Skin epidermis (tissue), 12 donors: ENCODE data around the gene GNG4.
A peak's percentile ranks its signal among the peaks of the same experiment; 100 is the strongest.

Experiments used
- H3K27ac ChIP-seq, 21 experiments: fragments of 200-600 bp; sonication (generic) in 11 of 21; one replicate each; pipeline ENCODE4 v1.5.0; 2020; ENCODE audit warnings: mild to moderate bottlenecking in 3 of 21, inconsistent platforms in 2 of 21, moderate library complexity in 2 of 21
- H3K4me3 ChIP-seq, 7 experiments: fragments of 200-600 bp; sonication (generic) in 2 of 7; one replicate each; pipeline ENCODE4 v1.5.0; 2020; ENCODE audit warnings: inconsistent platforms in 2 of 7, mild to moderate bottlenecking in 2 of 7, moderate library complexity in 1 of 7

Gene GNG4

DNA sequence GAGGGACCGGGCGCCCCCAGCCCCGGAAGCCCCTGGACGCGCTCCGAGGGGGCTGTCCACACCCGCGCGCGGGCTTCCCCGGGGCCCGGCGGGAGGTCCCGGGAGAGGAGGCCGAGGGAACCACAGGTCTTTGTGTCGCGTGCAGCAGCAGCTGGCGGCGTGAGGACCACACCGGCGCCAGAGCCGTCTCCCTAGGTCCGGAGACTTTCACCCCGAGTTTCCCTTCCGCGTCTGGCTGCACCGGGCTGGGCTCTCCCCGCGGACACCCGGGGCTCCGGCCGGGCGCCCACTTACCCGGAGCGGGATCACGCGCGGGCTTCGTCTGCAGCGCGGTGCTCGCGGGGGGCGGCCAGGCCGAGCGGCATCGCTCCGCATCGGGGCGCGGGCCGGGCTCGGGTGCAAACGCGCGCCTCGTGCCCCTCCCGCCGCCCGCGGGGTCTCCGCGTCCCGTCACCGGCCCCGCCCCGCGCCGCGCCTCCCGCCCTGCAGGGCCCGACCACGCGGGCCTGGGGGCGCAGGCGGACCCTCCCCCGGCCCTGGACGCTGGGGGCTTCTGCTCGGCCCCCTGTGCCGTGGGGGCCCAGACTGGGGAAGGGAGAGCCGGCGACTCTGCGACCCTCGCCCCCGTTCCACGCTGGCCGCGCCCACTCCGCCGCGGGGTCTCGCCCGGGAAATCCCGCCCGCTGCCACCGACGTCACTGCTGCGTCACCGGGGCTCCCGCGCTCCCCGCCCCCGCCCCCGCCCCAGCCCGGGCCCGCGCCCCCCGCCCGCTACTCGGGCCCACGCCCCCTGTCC is at the start of gene GNG4:
Gene GNG4, minus strand, starts transcription at position 417 of the 796 bp plus-strand sequence. CDS start 65,946 bp downstream, outside the sequence.
- Histone ChIP-seq H3K4me3 (peak within 1 kb of the TSS; percentile 1 to 52 (median 38)), H3K27ac (no peak within 1 kb of the TSS)

GRCh38 chr1:235697508-235697907 is 47.9 kb upstream of the GNG4 start:
- Histone ChIP-seq H3K27ac (no peak overlapping the region), H3K4me3 (no peak overlapping the region)

DNA sequence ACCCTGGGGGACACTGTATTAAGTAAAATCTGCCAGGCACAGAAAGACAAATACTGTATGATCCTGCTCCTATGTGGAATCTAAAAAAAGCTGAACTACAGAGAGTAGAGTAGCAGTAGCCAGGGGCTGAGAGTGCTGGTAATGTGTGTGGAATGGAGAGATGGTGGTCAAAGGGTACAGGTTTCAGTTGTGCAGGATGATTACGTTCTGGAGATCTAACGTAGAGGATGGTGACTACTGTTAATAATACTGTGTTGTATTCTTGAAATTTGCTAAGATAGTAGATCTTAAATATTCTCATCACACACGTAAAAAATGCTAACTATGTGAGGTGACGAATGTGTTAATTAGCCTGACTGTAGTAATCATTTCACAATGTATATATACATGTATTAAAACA is 39.8 kb upstream of the GNG4 start:
- Histone ChIP-seq H3K27ac (no peak overlapping the region), H3K4me3 (no peak overlapping the region)

DNA sequence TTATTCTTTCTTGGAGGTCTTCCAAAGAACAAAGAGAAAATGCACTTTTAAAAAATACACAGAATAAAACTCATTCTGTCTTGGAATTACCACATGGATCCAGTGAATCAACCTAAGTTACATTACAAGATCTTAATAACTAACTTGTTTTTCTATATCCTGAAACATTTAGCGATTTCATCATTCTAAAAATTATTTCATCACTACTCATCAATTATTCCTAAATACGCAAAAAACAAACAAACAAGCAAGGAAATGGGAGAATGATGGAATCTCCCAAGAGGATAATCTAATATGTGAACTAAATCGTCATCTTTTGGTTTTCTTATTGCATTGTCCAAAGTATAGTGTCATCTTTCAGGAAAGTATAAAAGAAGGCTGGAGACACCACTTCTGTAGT is 38.5 kb upstream of the GNG4 start:
- Histone ChIP-seq H3K27ac (no peak overlapping the region), H3K4me3 (no peak overlapping the region)

DNA sequence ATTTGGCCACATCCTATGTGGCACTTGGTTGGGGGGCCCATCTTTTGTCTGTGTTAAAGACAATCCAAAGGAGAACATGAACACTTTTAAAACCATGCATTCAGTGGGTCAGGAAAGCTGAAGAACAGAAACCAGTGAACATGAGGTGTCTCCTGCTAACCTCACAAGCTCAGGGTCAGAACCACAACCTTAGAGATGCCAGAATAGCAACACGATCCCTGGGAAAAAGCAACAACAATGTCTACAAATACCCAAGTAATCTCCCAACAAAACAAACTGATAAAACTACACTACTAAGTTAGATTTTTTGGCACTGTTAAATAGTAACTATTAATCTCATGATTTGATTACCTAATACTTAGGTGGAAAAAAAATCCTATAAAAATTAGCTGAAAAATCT is 34.1 kb upstream of the GNG4 start:
- H3K4me3 ChIP-seq = no peak overlapping the region

GRCh38 chr1:235682216-235682615 is 32.6 kb upstream of the GNG4 start:
- no peak overlapping the region for H3K27ac ChIP-seq
- no peak overlapping the region for H3K4me3 ChIP-seq

More for the DNA sequence above, 34.1 kb upstream of the GNG4 start:
- no peak overlapping the region for H3K27ac ChIP-seq

DNA sequence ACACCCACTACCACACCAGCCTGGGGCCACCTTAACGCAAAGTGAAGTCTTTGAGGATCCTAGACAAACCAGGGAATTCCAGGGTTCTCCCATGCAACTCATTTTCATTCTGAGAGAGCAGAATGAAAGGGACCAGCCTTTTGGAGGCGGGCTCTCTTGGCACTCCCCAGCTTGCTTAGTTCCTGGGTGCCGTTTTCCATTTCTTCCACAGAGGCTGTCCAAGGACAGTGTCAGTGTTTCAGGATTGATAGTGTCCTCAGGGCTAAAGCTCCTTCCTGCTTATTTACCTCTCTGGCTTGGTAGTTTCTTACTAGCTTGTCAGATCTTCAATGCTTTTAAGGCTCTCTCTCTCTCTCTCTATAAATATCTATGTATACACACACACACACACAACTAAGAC is 30.1 kb upstream of the GNG4 start:
- no peak overlapping the region for H3K27ac ChIP-seq
- no peak overlapping the region for H3K4me3 ChIP-seq

DNA sequence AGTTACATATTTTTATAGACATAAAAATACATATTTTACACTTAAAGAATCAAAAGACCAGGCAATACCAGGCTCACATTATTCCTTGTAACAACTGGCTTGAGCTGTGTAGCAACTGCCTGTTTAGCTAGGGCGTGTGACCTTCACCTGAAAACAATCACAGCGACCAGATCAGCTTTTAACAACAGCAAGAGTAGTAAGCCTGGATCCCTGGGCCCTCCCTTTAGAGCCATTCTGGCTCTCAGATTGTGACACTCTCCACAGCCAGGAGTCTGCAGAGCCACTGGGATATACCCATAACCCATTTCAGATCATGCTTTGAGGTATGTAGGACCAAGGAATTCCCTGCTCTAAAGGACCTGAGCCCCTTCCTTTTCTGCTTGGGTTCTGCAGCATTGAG is 29.4 kb upstream of the GNG4 start:
- H3K27ac ChIP-seq = no peak overlapping the region
- no peak overlapping the region for H3K4me3 ChIP-seq

GRCh38 chr1:235675152-235675890 is 25.7 kb upstream of the GNG4 start:
- no peak overlapping the region for H3K27ac ChIP-seq
- no peak overlapping the region for H3K4me3 ChIP-seq

GRCh38 chr1:235673981-235674380 is 24.4 kb upstream of the GNG4 start:
- Histone ChIP-seq H3K27ac (no peak overlapping the region), H3K4me3 (no peak overlapping the region)

DNA sequence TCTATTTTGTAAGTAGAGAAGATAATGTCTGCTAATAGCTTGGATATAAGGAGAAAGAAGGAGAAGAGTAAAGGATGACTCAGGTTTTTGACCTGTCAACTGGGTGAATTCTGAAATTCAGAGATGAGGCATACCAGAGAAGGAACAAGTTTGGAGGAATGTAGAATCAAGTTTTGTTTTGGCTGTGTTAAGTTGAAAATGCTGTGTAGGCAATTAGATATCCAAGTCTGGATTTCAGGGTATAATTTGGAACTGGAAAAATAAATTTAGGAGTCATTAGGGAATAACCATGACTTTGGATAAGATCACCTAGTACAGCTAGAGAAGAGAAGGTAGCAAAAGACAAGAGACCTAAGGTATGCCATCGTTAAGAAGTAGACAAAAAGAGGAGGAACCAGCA is 22.4 kb upstream of the GNG4 start:
- no peak overlapping the region for H3K4me3 ChIP-seq

GRCh38 chr1:235670157-235670776 is 20.7 kb upstream of the GNG4 start:
- Histone ChIP-seq H3K4me3 (no peak overlapping the region), H3K27ac (no peak overlapping the region)

More for the DNA sequence above, 22.4 kb upstream of the GNG4 start:
- H3K27ac ChIP-seq = no peak overlapping the region

- no peak overlapping the region for H3K27ac ChIP-seq
- H3K4me3 ChIP-seq = no peak overlapping the region
These were observed 19.7 kb upstream of the GNG4 start for GRCh38 chr1:235669277-235669676.

DNA sequence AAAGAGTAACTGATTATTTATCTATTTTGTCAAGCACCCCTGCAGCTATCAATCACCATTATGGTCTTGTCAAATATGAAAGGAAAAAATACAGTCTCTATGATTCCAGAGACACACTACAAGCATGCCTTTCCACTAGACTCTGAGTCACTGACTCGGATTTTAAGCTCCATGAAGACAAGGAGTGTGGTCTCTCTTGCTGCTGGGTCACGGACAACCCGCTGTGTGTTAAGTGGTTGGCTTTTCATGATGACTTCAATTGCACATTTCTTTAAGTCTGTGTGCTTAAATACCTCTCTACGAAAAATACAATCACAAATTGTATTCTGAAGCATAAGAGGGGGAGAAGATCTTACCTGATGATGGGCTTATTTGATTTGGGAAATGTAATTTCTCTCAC is 14.0 kb upstream of the GNG4 start:
- H3K27ac ChIP-seq = no peak overlapping the region
- H3K4me3 ChIP-seq = no peak overlapping the region

- Histone ChIP-seq H3K27ac (no peak overlapping the region), H3K4me3 (no peak overlapping the region)
These were observed 12.0 kb upstream of the GNG4 start for GRCh38 chr1:235661568-235661967.

- no peak overlapping the region for H3K27ac ChIP-seq
- H3K4me3 ChIP-seq = no peak overlapping the region
These were observed 9.7 kb upstream of the GNG4 start for GRCh38 chr1:235659186-235659771.

GRCh38 chr1:235657747-235658526 is 8.4 kb upstream of the GNG4 start:
- no peak overlapping the region for H3K27ac ChIP-seq
- H3K4me3 ChIP-seq = no peak overlapping the region

DNA sequence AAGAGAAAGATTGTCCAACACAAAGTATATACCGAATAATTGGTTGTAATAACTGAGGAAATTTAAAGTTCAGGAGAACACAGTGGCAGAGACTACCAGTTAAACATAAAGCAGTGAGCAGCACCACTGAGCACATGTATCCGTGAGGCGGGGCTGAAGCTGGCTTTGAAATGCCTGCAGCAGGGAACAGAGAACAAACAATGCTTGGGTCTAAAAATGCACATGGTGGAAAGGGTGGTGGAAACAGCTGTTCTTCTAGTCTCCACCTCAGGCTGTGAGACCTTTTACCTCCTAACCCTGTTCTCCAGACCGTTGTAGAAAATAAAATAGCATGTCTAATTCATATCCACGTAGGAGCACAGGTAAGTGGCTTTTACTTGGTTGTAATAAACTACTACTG is 7.7 kb upstream of the GNG4 start:
- no peak overlapping the region for H3K4me3 ChIP-seq
- H3K27ac ChIP-seq = no peak overlapping the region

GRCh38 chr1:235652364-235652763 is 2.8 kb upstream of the GNG4 start:
- H3K27ac ChIP-seq = no peak overlapping the region
- no peak overlapping the region for H3K4me3 ChIP-seq
